ENCODE measurements around the gene GNL3. TPM values are rescaled to one million over a fixed set of nuclear protein-coding genes. Genes with fewer than 3 reads are reported as not detected.

GNL3 gene
- polyA plus RNA-seq, 1 donor, result 113 TPM

- DNase-seq, result peak; percentile 22
Measured at GRCh38 chr3:52682016-52682415, 3.8 kb upstream of the GNL3 start.

- no peak for DNase-seq
Measured at GRCh38 chr3:52683611-52684010, 2.2 kb upstream of the GNL3 start.

- DNase-seq, result no peak
Measured at GRCh38 chr3:52684184-52684583, 1.6 kb upstream of the GNL3 start.

GRCh38 chr3:52685285-52685708 is 535 bp upstream of the GNL3 start:
- DNase-seq, result peak; percentile 59

GRCh38 chr3:52688266-52688665 is 2.4 kb downstream of the GNL3 start:
- DNase-seq, result no peak

- no peak for DNase-seq
Measured at GRCh38 chr3:52689151-52689550, 3.3 kb downstream of the GNL3 start.

GRCh38 chr3:52690560-52690959 is 4.7 kb downstream of the GNL3 start:
- DNase-seq, result no peak

- no peak for DNase-seq
Measured at GRCh38 chr3:52693071-52693470, 7.2 kb downstream of the GNL3 start.

- no peak for DNase-seq
Measured at GRCh38 chr3:52694528-52695189, 8.8 kb downstream of the GNL3 start.

GRCh38 chr3:52695798-52696671 is 10.2 kb downstream of the GNL3 start:
- no peak for DNase-seq

- no peak for DNase-seq
Measured at GRCh38 chr3:52696830-52697631, 11.2 kb downstream of the GNL3 start.

- no peak for DNase-seq
Measured at GRCh38 chr3:52697632-52697965, 11.8 kb downstream of the GNL3 start.

GRCh38 chr3:52703341-52703740 is 17.5 kb downstream of the GNL3 start:
- DNase-seq, result no peak

GRCh38 chr3:52704611-52705437 is 19.0 kb downstream of the GNL3 start:
- DNase-seq, result no peak

- DNase-seq, result no peak
Measured at GRCh38 chr3:52705438-52705687, 19.5 kb downstream of the GNL3 start.

GRCh38 chr3:52705688-52706686 is 20.2 kb downstream of the GNL3 start, which contains the start of the genes GLT8D1 and SPCS1:
TSS of gene GLT8D1 (minus strand) at chr3:52705791. CDS start at chr3:52700460, 5,331 bp downstream.
TSS of gene SPCS1 (plus strand) at chr3:52706106. CDS start at chr3:52706247, 141 bp downstream.
- DNase-seq, result peak; percentile 87

- no peak for DNase-seq
Measured at GRCh38 chr3:52707585-52707984, 21.8 kb downstream of the GNL3 start.

- DNase-seq, result no peak
Measured at GRCh38 chr3:52710512-52710911, 24.7 kb downstream of the GNL3 start.

- DNase-seq, result no peak
Measured at GRCh38 chr3:52712291-52713212, 26.7 kb downstream of the GNL3 start.
